Nephron (organoid): ENCODE results near the gene ATP6V0B.

Experiments used
- H3K27ac Mint-ChIP-seq, 3 experiments: 2 replicates each; pipeline ENCODE4 v1.8.0; 2020; ENCODE audit warnings: mixed read lengths in 3 of 3, mild to moderate bottlenecking in 2 of 3, moderate library complexity in 1 of 3
- H3K27me3 Mint-ChIP-seq: 2 replicates; pipeline ENCODE4 v1.8.0; 2021; ENCODE audit warnings: low read depth, mild to moderate bottlenecking, moderate library complexity, mixed read lengths
- H3K36me3 Mint-ChIP-seq: 2 replicates; pipeline ENCODE4 v1.8.0; 2020; ENCODE audit warnings: low read depth, mixed read lengths
- H3K4me1 Mint-ChIP-seq: 2 replicates; pipeline ENCODE4 v1.8.0; 2020; ENCODE audit warnings: mixed read lengths
- H3K4me3 Mint-ChIP-seq, 3 experiments: 2 replicates each; pipeline ENCODE4 v1.8.0; 2020; ENCODE audit warnings: mild to moderate bottlenecking in 3 of 3, mixed read lengths in 3 of 3, moderate library complexity in 2 of 3
- H3K9me3 Mint-ChIP-seq: 2 replicates; pipeline ENCODE4 v1.8.0; 2020; ENCODE audit warnings: mixed read lengths
- CTCF ChIP-seq, 3 experiments: fragments of 200-600 bp; sonication (generic); IDR thresholded peaks; one replicate each; pipeline ENCODE4 v1.5.0; 2021; ENCODE audit warnings: antibody characterized with exemption in 3 of 3; ENCODE audit not compliant: unreplicated experiment in 3 of 3

Gene ATP6V0B

GRCh38 chr1:43991476-43992231, 16.9 kb downstream of the ATP6V0B start, which contains the start of gene CCDC24:
TSS of gene CCDC24 (plus strand) at chr1:43991599. CDS start at chr1:43991879, 280 bp downstream.
- peak within 1 kb of the TSS in 2 of 3 experiments; percentile 62 to 66 for H3K27ac Mint-ChIP-seq
- no peaks in the 10 kb centered on the region for H3K9me3 Mint-ChIP-seq
- H3K4me1 Mint-ChIP-seq = peaks cover 17% of the 10 kb centered on the region
- H3K27me3 Mint-ChIP-seq = peaks cover 6% of the 10 kb centered on the region
- H3K36me3 Mint-ChIP-seq = peaks cover 8% of the 10 kb centered on the region
- H3K4me3 Mint-ChIP-seq = peak within 1 kb of the TSS; percentile 90 to 93 (median 91)
- peak in 1 of 3 experiments; percentile 16 for TF ChIP-seq CTCF (IDR thresholded peaks at IDR 0.05; ENCODE audit: unreplicated experiment in 3 of 3)

- Mint-ChIP-seq H3K27me3 (peaks cover 6% of the 10 kb centered on the region), H3K27ac (peak overlapping the region in 2 of 3 experiments; percentile 62 to 66), H3K36me3 (peaks cover 6% of the 10 kb centered on the region), H3K4me3 (peak overlapping the region; percentile 90 to 93 (median 91)), H3K9me3 (no peaks in the 10 kb centered on the region), H3K4me1 (peaks cover 15% of the 10 kb centered on the region)
- no peak for TF ChIP-seq CTCF (IDR thresholded peaks at IDR 0.05; ENCODE audit: unreplicated experiment in 3 of 3)
These were observed 17.7 kb downstream of the ATP6V0B start for GRCh38 chr1:43992232-43992995.

- TF ChIP-seq CTCF (IDR thresholded peaks at IDR 0.05; ENCODE audit: unreplicated experiment in 3 of 3) = no peak
- Mint-ChIP-seq H3K9me3 (no peaks in the 10 kb centered on the region), H3K27me3 (peaks cover 6% of the 10 kb centered on the region), H3K36me3 (peaks cover 1% of the 10 kb centered on the region), H3K27ac (no peak overlapping the region), H3K4me1 (peaks cover 13% of the 10 kb centered on the region), H3K4me3 (peak overlapping the region in 2 of 3 experiments; percentile 4 to 93)
These were observed 18.6 kb downstream of the ATP6V0B start for GRCh38 chr1:43993206-43993914.

- Mint-ChIP-seq H3K27ac (no peak overlapping the region), H3K4me1 (peaks cover 15% of the 10 kb centered on the region), H3K36me3 (peaks cover 5% of the 10 kb centered on the region), H3K4me3 (peak overlapping the region in 1 of 3 experiments; percentile 4), H3K9me3 (no peaks in the 10 kb centered on the region), H3K27me3 (peaks cover 6% of the 10 kb centered on the region)
- no peak for TF ChIP-seq CTCF (IDR thresholded peaks at IDR 0.05; ENCODE audit: unreplicated experiment in 3 of 3)
These were observed 19.3 kb downstream of the ATP6V0B start for GRCh38 chr1:43994071-43994470.

GRCh38 chr1:43994794-43995790, 20.3 kb downstream of the ATP6V0B start:
- H3K4me1 Mint-ChIP-seq = peaks cover 15% of the 10 kb centered on the region
- H3K36me3 Mint-ChIP-seq = peaks cover 5% of the 10 kb centered on the region
- no peak overlapping the region for H3K27ac Mint-ChIP-seq
- H3K27me3 Mint-ChIP-seq = peaks cover 6% of the 10 kb centered on the region
- H3K4me3 Mint-ChIP-seq = no peak overlapping the region
- TF ChIP-seq CTCF (IDR thresholded peaks at IDR 0.05; ENCODE audit: unreplicated experiment in 3 of 3) = peak in 1 of 3 experiments; percentile 23
- H3K9me3 Mint-ChIP-seq = no peaks in the 10 kb centered on the region
